GM12875 (cell line): Measurements from ENCODE around the gene CEP95.
A peak's percentile ranks its signal among the peaks of the same experiment; 100 is the strongest.
"Not testable (repeated sequence)": the region's sequence is repeated elsewhere in the genome, so short reads cannot be mapped to it uniquely, and the experiment has no call there.

Source experiments
- H3K4me3 ChIP-seq: one replicate; pipeline ENCODE4 v1.5.1; 2011; ENCODE audit warnings: low read depth, low read length, control low read depth
- CTCF ChIP-seq: IDR thresholded peaks from 2 replicates; pipeline ENCODE4 v1.5.1; 2011; ENCODE audit warnings: low read depth, mild to moderate bottlenecking, control low read depth, inconsistent platforms, low read length, moderate library complexity, borderline replicate concordance; ENCODE audit not compliant: insufficient read depth

Gene CEP95

GRCh38 chr17:64506576-64507412 lies at the start of gene CEP95:
CEP95 (plus strand) TSS chr17:64506977; CDS start chr17:64507098, 121 bp downstream.
- no peak for TF ChIP-seq CTCF
- peak within 1 kb of the TSS; percentile 80 for H3K4me3 ChIP-seq

- TF ChIP-seq CTCF = no peak
- H3K4me3 ChIP-seq = no peak overlapping the region
These were observed 49.6 kb upstream of the CEP95 start for GRCh38 chr17:64457156-64457555.

GRCh38 chr17:64458756-64459155 lies 48.0 kb upstream of the CEP95 start:
- no peak overlapping the region for H3K4me3 ChIP-seq
- TF ChIP-seq CTCF = no peak

GRCh38 chr17:64459284-64459747 lies 47.5 kb upstream of the CEP95 start:
- H3K4me3 ChIP-seq = no peak overlapping the region
- TF ChIP-seq CTCF = no peak

- not testable (repeated sequence) for H3K4me3 ChIP-seq
These were observed 47.0 kb upstream of the CEP95 start for GRCh38 chr17:64459818-64460217.

- TF ChIP-seq CTCF = no peak
- H3K4me3 ChIP-seq = no peak overlapping the region
These were observed 45.8 kb upstream of the CEP95 start for GRCh38 chr17:64460955-64461354.

GRCh38 chr17:64461788-64462187 lies 45.0 kb upstream of the CEP95 start:
- no peak overlapping the region for H3K4me3 ChIP-seq
- TF ChIP-seq CTCF = no peak
